Right atrium auricular region (tissue), 2 donors: Measurements from ENCODE around the gene GAREM1. TPM values are rescaled to one million over a fixed set of nuclear protein-coding genes. Genes with fewer than 3 reads are reported as not detected.

Experiments used
- DNase-seq: peaks from one replicate; pipeline ENCODE4 v3.0.0-alpha.2; 2019; ENCODE audit warnings: low spot score
- H3K27ac ChIP-seq, 2 donors: fragments of 200-600 bp; sonication (generic); 1 replicate in 1 of 2; 2 replicates in 1 of 2; pipeline ENCODE4 v1.5.1; 2016 to 2019
- H3K27me3 ChIP-seq, 2 donors: fragments of 200-600 bp; sonication (generic); one replicate each; pipeline versions ENCODE4 v1.5.1 to v1.6.0; 2017 to 2019
- H3K36me3 ChIP-seq: fragments of 200-600 bp; sonication (generic); one replicate; pipeline ENCODE4 v1.5.1; 2016
- H3K4me1 ChIP-seq, 2 donors: fragments of 200-600 bp; sonication (generic); one replicate each; pipeline versions ENCODE4 v1.5.1 to v1.6.0; 2017 to 2019
- H3K4me3 ChIP-seq, 2 donors: fragments of 200-600 bp; sonication (generic); 1 replicate in 1 of 2; 2 replicates in 1 of 2; pipeline ENCODE4 v1.5.1; 2017 to 2019; ENCODE audit warnings: mild to moderate bottlenecking in 1 of 2, moderate library complexity in 1 of 2
- H3K9me3 ChIP-seq, 2 donors: fragments of 200-600 bp; sonication (generic); one replicate each; pipeline ENCODE4 v1.5.1; 2019
- total RNA-seq, 2 donors: library from RNA; depleted of rRNA; stranded (reverse); fragments of >200 nt; gene quantifications; one replicate each; pipeline ENCODE4 v1.1.0, GENCODE V29; 2016
- TF ChIP-seq, protein P1 (sequence below), 2 donors: fragments of 200-600 bp; sonication (generic); IDR thresholded peaks; one replicate each; pipeline ENCODE4 v1.5.1; 2019; ENCODE audit warnings: antibody characterized with exemption in 2 of 2

Gene GAREM1
- total RNA-seq, 2 donors from 2014 or later = 13.6 to 19.3 TPM

GRCh38 chr18:32431753-32432152, 38.9 kb downstream of the GAREM1 start:
- Histone ChIP-seq H3K27me3 (no peaks in the 10 kb centered on the region), H3K4me3 (no peak overlapping the region), H3K9me3 (peaks cover 0 to 13% of the 10 kb centered on the region in 2 donors), H3K36me3 (no peaks in the 10 kb centered on the region), H3K4me1 (peaks cover 0 to 53% of the 10 kb centered on the region in 2 donors), H3K27ac (no peak overlapping the region)
- no peak for DNase-seq
- TF ChIP-seq, protein P1, sequence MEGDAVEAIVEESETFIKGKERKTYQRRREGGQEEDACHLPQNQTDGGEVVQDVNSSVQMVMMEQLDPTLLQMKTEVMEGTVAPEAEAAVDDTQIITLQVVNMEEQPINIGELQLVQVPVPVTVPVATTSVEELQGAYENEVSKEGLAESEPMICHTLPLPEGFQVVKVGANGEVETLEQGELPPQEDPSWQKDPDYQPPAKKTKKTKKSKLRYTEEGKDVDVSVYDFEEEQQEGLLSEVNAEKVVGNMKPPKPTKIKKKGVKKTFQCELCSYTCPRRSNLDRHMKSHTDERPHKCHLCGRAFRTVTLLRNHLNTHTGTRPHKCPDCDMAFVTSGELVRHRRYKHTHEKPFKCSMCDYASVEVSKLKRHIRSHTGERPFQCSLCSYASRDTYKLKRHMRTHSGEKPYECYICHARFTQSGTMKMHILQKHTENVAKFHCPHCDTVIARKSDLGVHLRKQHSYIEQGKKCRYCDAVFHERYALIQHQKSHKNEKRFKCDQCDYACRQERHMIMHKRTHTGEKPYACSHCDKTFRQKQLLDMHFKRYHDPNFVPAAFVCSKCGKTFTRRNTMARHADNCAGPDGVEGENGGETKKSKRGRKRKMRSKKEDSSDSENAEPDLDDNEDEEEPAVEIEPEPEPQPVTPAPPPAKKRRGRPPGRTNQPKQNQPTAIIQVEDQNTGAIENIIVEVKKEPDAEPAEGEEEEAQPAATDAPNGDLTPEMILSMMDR (IDR thresholded peaks at IDR 0.05) = no peak

DNA sequence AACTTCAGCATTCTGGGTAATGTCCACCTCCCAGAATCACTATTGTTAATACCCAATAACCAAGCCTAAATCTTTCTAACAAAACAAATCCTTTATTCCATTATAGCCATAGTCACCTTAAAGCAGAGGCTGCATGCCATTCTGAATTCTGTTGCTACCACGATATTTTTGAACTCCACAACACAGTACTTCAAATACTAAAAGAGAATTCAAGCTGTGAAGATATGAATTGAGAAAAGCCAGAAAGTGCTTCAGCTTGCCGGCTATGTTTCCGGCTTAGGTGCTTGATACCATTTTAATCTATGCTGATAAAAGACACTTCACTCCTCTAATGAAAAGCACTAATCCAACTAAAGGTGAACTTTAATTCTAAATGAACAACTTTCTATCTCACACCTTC, 41.3 kb downstream of the GAREM1 start:
- H3K27ac ChIP-seq = peak overlapping the region in 1 of 2 donors; percentile 55
- H3K9me3 ChIP-seq = peaks cover 0 to 13% of the 10 kb centered on the region in 2 donors
- TF ChIP-seq, protein P1 (IDR thresholded peaks at IDR 0.05) = no peak
- H3K4me1 ChIP-seq = peaks cover 0 to 55% of the 10 kb centered on the region in 2 donors
- no peaks in the 10 kb centered on the region for H3K27me3 ChIP-seq
- no peak for DNase-seq
- H3K36me3 ChIP-seq = no peaks in the 10 kb centered on the region
- H3K4me3 ChIP-seq = no peak overlapping the region

GRCh38 chr18:32427084-32427900, 43.4 kb downstream of the GAREM1 start:
- Histone ChIP-seq H3K27ac (no peak overlapping the region), H3K27me3 (no peaks in the 10 kb centered on the region), H3K9me3 (peaks cover 0 to 13% of the 10 kb centered on the region in 2 donors), H3K4me3 (no peak overlapping the region), H3K4me1 (peaks cover 0 to 63% of the 10 kb centered on the region in 2 donors), H3K36me3 (no peaks in the 10 kb centered on the region)
- no peak for DNase-seq
- TF ChIP-seq, protein P1 (IDR thresholded peaks at IDR 0.05) = no peak

- no peaks in the 10 kb centered on the region for H3K9me3 ChIP-seq
- no peaks in the 10 kb centered on the region for H3K27me3 ChIP-seq
- H3K27ac ChIP-seq = peak overlapping the region; percentile 4 to 63
- H3K36me3 ChIP-seq = no peaks in the 10 kb centered on the region
- DNase-seq = no peak
- peaks cover 0 to 81% of the 10 kb centered on the region in 2 donors for H3K4me1 ChIP-seq
- H3K4me3 ChIP-seq = no peak overlapping the region
- TF ChIP-seq, protein P1 (IDR thresholded peaks at IDR 0.05) = no peak
These were observed 45.2 kb downstream of the GAREM1 start for GRCh38 chr18:32425466-32425865.

GRCh38 chr18:32424696-32425095, 46.0 kb downstream of the GAREM1 start:
- TF ChIP-seq, protein P1 (IDR thresholded peaks at IDR 0.05) = no peak
- DNase-seq = no peak
- H3K27me3 ChIP-seq = no peaks in the 10 kb centered on the region
- peak overlapping the region; percentile 4 to 63 for H3K27ac ChIP-seq
- H3K36me3 ChIP-seq = no peaks in the 10 kb centered on the region
- H3K4me1 ChIP-seq = peaks cover 0 to 89% of the 10 kb centered on the region in 2 donors
- H3K9me3 ChIP-seq = no peaks in the 10 kb centered on the region
- no peak overlapping the region for H3K4me3 ChIP-seq
